ENCODE measurements around the gene NLGN1.

The NLGN1 gene

GRCh38 chr3:174216019-174216418, 818.5 kb downstream of the NLGN1 start:
- H3K9me3 ChIP-seq (ENCODE audit: low read length) = no peaks in the 10 kb centered on the region

GRCh38 chr3:174216946-174217718, 819.6 kb downstream of the NLGN1 start:
- H3K27me3 ChIP-seq (ENCODE audit: insufficient read depth, low read length) = no peaks in the 10 kb centered on the region
- H3K9ac ChIP-seq (ENCODE audit: low read length) = no peak overlapping the region
- no peak overlapping the region for H3K4me3 ChIP-seq (ENCODE audit: low read depth, low read length, poor library complexity, severe bottlenecking)
- H3K79me2 ChIP-seq (ENCODE audit: insufficient read depth, low read length) = no peaks in the 10 kb centered on the region
- no peaks in the 10 kb centered on the region for H3K4me1 ChIP-seq (ENCODE audit: insufficient read depth, low read length, severe bottlenecking)
- H3K9me2 ChIP-seq (ENCODE audit: low read depth, low read length) = no peaks in the 10 kb centered on the region
- no peaks in the 10 kb centered on the region for H3K9me3 ChIP-seq (ENCODE audit: low read length)
- TF ChIP-seq CTCF (IDR thresholded peaks at IDR 0.05; ENCODE audit: low read length) = no peak
- TF ChIP-seq EZH2 (IDR thresholded peaks at IDR 0.05; ENCODE audit: borderline replicate concordance, low read length) = no peak
- no peak overlapping the region for H3K27ac ChIP-seq (ENCODE audit: low read depth, low read length, poor library complexity, severe bottlenecking)
- no peak overlapping the region for H2AFZ ChIP-seq (ENCODE audit: low read length)
- H3F3A ChIP-seq (ENCODE audit: insufficient read depth, low read length) = no peaks in the 10 kb centered on the region
- no peaks in the 10 kb centered on the region for H4K20me1 ChIP-seq (ENCODE audit: insufficient read depth, low read length)
- no peaks in the 10 kb centered on the region for H3K36me3 ChIP-seq (ENCODE audit: insufficient read depth, low read length)
- H3K4me2 ChIP-seq (ENCODE audit: low read length) = no peak overlapping the region

More at GRCh38 chr3:174216019-174216418, 818.5 kb downstream of the NLGN1 start:
- H3K4me1 ChIP-seq (ENCODE audit: insufficient read depth, low read length, severe bottlenecking) = no peaks in the 10 kb centered on the region
- no peak overlapping the region for H2AFZ ChIP-seq (ENCODE audit: low read length)
- no peaks in the 10 kb centered on the region for H3F3A ChIP-seq (ENCODE audit: insufficient read depth, low read length)
- no peak overlapping the region for H3K9ac ChIP-seq (ENCODE audit: low read length)
- H3K9me2 ChIP-seq (ENCODE audit: low read depth, low read length) = no peaks in the 10 kb centered on the region
- H3K4me3 ChIP-seq (ENCODE audit: low read depth, low read length, poor library complexity, severe bottlenecking) = no peak overlapping the region
- no peaks in the 10 kb centered on the region for H3K27me3 ChIP-seq (ENCODE audit: insufficient read depth, low read length)
- no peaks in the 10 kb centered on the region for H3K36me3 ChIP-seq (ENCODE audit: insufficient read depth, low read length)
- H3K27ac ChIP-seq (ENCODE audit: low read depth, low read length, poor library complexity, severe bottlenecking) = no peak overlapping the region
- no peaks in the 10 kb centered on the region for H3K79me2 ChIP-seq (ENCODE audit: insufficient read depth, low read length)
- TF ChIP-seq EZH2 (IDR thresholded peaks at IDR 0.05; ENCODE audit: borderline replicate concordance, low read length) (no peak), CTCF (IDR thresholded peaks at IDR 0.05; ENCODE audit: low read length) (no peak; the same call in 1 of the 2 replicates)
- H4K20me1 ChIP-seq (ENCODE audit: insufficient read depth, low read length) = no peaks in the 10 kb centered on the region
- no peak overlapping the region for H3K4me2 ChIP-seq (ENCODE audit: low read length)

GRCh38 chr3:174218016-174218415, 820.5 kb downstream of the NLGN1 start:
- Histone ChIP-seq H3K9me3 (ENCODE audit: low read length) (no peaks in the 10 kb centered on the region), H3K36me3 (ENCODE audit: insufficient read depth, low read length) (no peaks in the 10 kb centered on the region), H3K79me2 (ENCODE audit: insufficient read depth, low read length) (no peaks in the 10 kb centered on the region), H3K4me1 (ENCODE audit: insufficient read depth, low read length, severe bottlenecking) (no peaks in the 10 kb centered on the region), H3K4me2 (ENCODE audit: low read length) (no peak overlapping the region), H2AFZ (ENCODE audit: low read length) (no peak overlapping the region), H3K4me3 (ENCODE audit: low read depth, low read length, poor library complexity, severe bottlenecking) (no peak overlapping the region), H4K20me1 (ENCODE audit: insufficient read depth, low read length) (no peaks in the 10 kb centered on the region), H3K9me2 (ENCODE audit: low read depth, low read length) (no peaks in the 10 kb centered on the region), H3K27me3 (ENCODE audit: insufficient read depth, low read length) (no peaks in the 10 kb centered on the region), H3F3A (ENCODE audit: insufficient read depth, low read length) (no peaks in the 10 kb centered on the region), H3K27ac (ENCODE audit: low read depth, low read length, poor library complexity, severe bottlenecking) (no peak overlapping the region), H3K9ac (ENCODE audit: low read length) (no peak overlapping the region)
- no peak for TF ChIP-seq CTCF (IDR thresholded peaks at IDR 0.05; ENCODE audit: low read length)
- no peak for TF ChIP-seq EZH2 (IDR thresholded peaks at IDR 0.05; ENCODE audit: borderline replicate concordance, low read length)

Measured in OCI-LY1 (cell line).